ENCODE measurements around the gene ZNF446. TPM values are rescaled to one million over a fixed set of nuclear protein-coding genes. Genes with fewer than 3 reads are reported as not detected.

ZNF446 gene
- 8.6 and 10.1 TPM in 2 replicates for total RNA-seq

GRCh38 chr19:58475714-58476497, at the start of gene ZNF446:
TSS of gene ZNF446 (plus strand) at chr19:58476352. CDS start at chr19:58477219, 867 bp downstream.

DNA sequence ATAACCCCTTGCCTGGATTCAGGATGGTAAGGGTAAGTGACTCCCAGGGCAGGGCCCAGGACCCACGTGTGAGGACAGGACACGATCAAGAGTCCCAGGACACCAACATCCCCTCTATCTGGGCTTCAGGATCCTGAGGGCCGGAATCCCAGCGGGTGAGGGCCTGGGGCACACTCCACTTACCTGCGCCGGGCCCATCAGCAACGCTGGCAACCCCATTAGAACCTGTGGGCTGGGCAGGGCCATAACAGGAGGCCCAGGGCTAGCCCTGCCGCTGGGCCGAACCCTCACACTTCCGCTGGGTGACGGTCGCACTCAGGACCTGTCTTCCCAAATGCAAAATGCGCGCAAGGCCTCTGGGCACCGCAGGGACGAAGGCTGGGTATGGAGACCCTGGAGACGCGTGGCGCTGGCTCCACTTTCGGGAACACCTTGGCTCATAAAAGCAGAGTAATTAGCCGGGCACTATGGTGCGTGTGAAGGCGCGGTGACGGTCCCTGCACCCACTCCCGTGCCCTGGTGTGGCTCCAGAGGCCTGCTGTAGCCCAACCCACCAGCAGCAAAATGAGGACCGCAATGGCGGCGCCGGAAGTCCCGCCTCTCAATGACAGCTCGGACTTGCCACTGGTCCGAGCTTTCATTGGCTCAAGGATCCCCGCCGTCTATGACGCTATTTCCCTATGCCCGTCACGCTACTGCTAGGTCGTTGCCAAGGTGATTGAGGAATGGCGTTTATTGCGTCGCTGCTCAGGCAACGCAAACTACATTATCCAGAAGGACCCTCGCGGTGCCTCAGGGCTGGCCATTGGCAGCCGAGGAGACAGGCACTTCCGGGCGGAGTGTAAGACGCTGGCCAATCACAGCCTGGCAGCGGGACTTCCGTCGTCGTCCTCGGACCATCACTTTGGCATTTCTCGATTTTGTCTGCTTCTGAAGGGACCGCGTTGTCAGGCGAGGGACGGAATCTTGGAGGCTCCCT, 36.3 kb upstream of the ZNF446 start, which contains the start of gene ZNF132:
ZNF132 (minus strand) TSS at position 578 of the 979 bp plus-strand sequence; CDS start at position 246, 332 bp downstream.

GRCh38 chr19:58451358-58452101, 24.6 kb upstream of the ZNF446 start, which contains the start of gene ZNF324B:
TSS of gene ZNF324B (plus strand) at chr19:58451622. CDS start at chr19:58453702, 2,080 bp downstream.

DNA sequence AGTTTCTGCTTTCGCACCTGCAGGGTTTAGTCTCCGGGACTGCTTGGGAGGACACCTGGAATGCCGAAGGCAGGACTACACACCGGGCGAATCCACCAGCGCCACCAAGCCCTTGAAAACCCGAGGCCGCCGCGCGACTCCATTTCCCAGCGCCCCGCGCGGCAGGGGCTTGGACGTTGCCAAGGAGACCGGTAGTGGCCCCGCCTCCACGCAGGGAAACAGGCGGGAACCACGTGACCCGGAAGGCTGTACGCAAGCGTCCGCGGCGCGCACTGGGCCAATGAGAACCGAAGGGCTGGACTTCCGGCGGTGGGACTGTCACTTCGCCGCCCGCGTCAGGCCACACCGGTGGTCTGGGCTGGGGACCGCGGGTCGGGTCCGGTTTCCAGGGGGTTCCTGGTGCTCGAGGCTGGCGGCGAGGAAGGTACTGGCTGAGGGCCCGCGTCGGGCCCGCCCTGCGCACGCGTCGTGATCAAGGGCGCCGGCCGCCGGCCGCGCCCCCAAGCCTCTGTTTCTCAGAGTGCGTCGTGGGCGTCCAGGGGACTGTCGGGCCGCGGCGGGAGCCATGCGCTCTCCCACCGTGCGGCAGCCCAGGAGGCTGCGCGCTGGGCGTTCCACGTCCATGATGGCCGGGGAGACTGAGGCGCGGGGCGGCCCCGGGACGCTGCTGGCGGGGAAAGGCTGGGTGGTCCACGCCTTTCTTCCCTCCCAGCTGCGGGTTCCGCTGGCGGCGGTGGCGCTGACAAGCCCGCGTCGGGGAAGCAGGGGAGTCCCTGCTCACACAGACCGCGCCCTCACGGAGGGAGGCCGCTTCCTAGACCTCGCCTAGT, 9.2 kb upstream of the ZNF446 start, which contains the start of gene ZNF324:
ZNF324 (plus strand) TSS at position 321 of the 830 bp plus-strand sequence. CDS start 2,106 bp downstream, outside the sequence.

GRCh38 chr19:58511353-58512208, 35.4 kb downstream of the ZNF446 start, which contains the start of gene SLC27A5:
TSS of gene SLC27A5 (minus strand) at chr19:58511992. CDS start at chr19:58511955, 37 bp downstream.

GRCh38 chr19:58519355-58520256, 43.5 kb downstream of the ZNF446 start, which contains the start of gene ZBTB45:
TSS of gene ZBTB45 (minus strand) at chr19:58519810. CDS start at chr19:58517673, 2,137 bp downstream.

Small RNAs within 50 kb of the gene (small RNA-seq; reads per million reads assigned to genes)
- gene RN7SL693P (not detected), gene RNU6-1337P (not detected)

Other genes starting within 250 kb of the ZNF446 start
- gene ZNF544, start 247.4 kb upstream of the ZNF446 start, total RNA-seq, result 50.3 and 53.6 TPM in 2 replicates
- 8.2 and 8.5 TPM in 2 replicates for gene ZNF8, start 197.4 kb upstream of the ZNF446 start, total RNA-seq
- 21.6 and 25.9 TPM in 2 replicates for gene ERVK3-1, start 171.0 kb upstream of the ZNF446 start, total RNA-seq
- 3.9 and 4.6 TPM in 2 replicates for gene ZSCAN22, start 149.4 kb upstream of the ZNF446 start, total RNA-seq
- 0.33 and 4.0 TPM in 2 replicates for gene A1BG, start 122.9 kb upstream of the ZNF446 start, total RNA-seq
- 0.76 and 0.98 TPM in 2 replicates for gene ZNF497, start 113.6 kb upstream of the ZNF446 start, total RNA-seq
- 2.3 and 2.5 TPM in 2 replicates for gene ZNF837, start 95.3 kb upstream of the ZNF446 start, total RNA-seq
- 1,488 and 1,703 TPM in 2 replicates for gene RPS5, start 89.1 kb upstream of the ZNF446 start, total RNA-seq
- gene RNF225, start 80.7 kb upstream of the ZNF446 start, total RNA-seq, result 0.33 and 0.67 TPM in 2 replicates
- 10.2 and 11.1 TPM in 2 replicates for gene ZNF584, start 67.7 kb upstream of the ZNF446 start, total RNA-seq
- gene ZNF132, start 36.2 kb upstream of the ZNF446 start, total RNA-seq, result 7.3 and 7.5 TPM in 2 replicates
- 8.5 and 12.2 TPM in 2 replicates for gene ZNF324B, start 24.7 kb upstream of the ZNF446 start, total RNA-seq
- 17.6 and 20.6 TPM in 2 replicates for gene ZNF324, start 9.3 kb upstream of the ZNF446 start, total RNA-seq
- 5.2 and 6.5 TPM in 2 replicates for gene SLC27A5, start 35.6 kb downstream of the ZNF446 start, total RNA-seq
- gene ZBTB45, start 43.5 kb downstream of the ZNF446 start, total RNA-seq, result 9.6 and 12.4 TPM in 2 replicates
- gene TRIM28, start 67.7 kb downstream of the ZNF446 start, total RNA-seq, result 350 and 379 TPM in 2 replicates
- 74.3 and 84.6 TPM in 2 replicates for gene CHMP2A, start 78.8 kb downstream of the ZNF446 start, total RNA-seq
- 93.2 and 104 TPM in 2 replicates for gene UBE2M, start 82.3 kb downstream of the ZNF446 start, total RNA-seq
- 17.4 and 19.6 TPM in 2 replicates for gene MZF1, start 97.0 kb downstream of the ZNF446 start, total RNA-seq

Measured in vein endothelial cell (primary cell).